A549 (cell line): ENCODE results near the gene KIFC3.

Source experiments
- CEBPB ChIP-seq, 2 experiments: fragments of >200 bp in 1 of 2; sonication (Bioruptor Twin) in 1 of 2; formaldehyde crosslinking in 1 of 2; IDR thresholded peaks; 2 replicates each; pipeline ENCODE4 v1.6.1; 2012 to 2016
- EP300 ChIP-seq, 2 experiments: fragments of >200 bp; sonication (Bioruptor Twin); formaldehyde crosslinking; IDR thresholded peaks; 2 replicates in 1 of 2; 3 replicates in 1 of 2; pipeline ENCODE4 v1.6.1; 2016 to 2017
- KDM1A ChIP-seq: fragments of 200-600 bp; sonication (generic); IDR thresholded peaks from 2 replicates; pipeline ENCODE4 v1.6.1; 2016; ENCODE audit warnings: low read depth, mild to moderate bottlenecking
- MAZ ChIP-seq: fragments of 150-350 bp; IDR thresholded peaks from 2 replicates; pipeline ENCODE4 v1.6.1; 2014; ENCODE audit warnings: antibody characterized with exemption, low read depth, low read length, borderline replicate concordance
- POLR2A ChIP-seq: IDR thresholded peaks from 2 replicates; pipeline ENCODE4 v1.6.1; 2012; ENCODE audit warnings: mild to moderate bottlenecking, low read length
- RAD21 ChIP-seq, 2 experiments: fragments of >200 bp in 1 of 2; sonication (Bioruptor Twin) in 1 of 2; formaldehyde crosslinking in 1 of 2; IDR thresholded peaks in 1 of 2; conservative IDR thresholded peaks in 1 of 2; 2 replicates in 1 of 2; 3 replicates in 1 of 2; pipeline ENCODE4 v1.6.1; 2012 to 2018; ENCODE audit warnings: inconsistent platforms in 1 of 2
- TF ChIP-seq, protein P1 (sequence below): fragments of >200 bp; sonication (Bioruptor Twin); formaldehyde crosslinking; IDR thresholded peaks from 3 replicates; pipeline ENCODE4 v1.5.1; 2016
- TF ChIP-seq, protein P2 (sequence below): fragments of 250-450 bp; sonication (Bioruptor Pico); IDR thresholded peaks from 2 replicates; pipeline ENCODE4 v1.5.0; 2021; ENCODE audit warnings: mild to moderate bottlenecking, moderate library complexity, borderline replicate concordance
- TF ChIP-seq, protein P3 (sequence below): IDR thresholded peaks from 2 replicates; pipeline ENCODE4 v1.6.1; 2012
- TF ChIP-seq, protein P4 (sequence below): fragments of 150-350 bp; IDR thresholded peaks from 2 replicates; pipeline ENCODE4 v1.6.1; 2014; ENCODE audit warnings: low read depth, mild to moderate bottlenecking, low read length

DNA sequence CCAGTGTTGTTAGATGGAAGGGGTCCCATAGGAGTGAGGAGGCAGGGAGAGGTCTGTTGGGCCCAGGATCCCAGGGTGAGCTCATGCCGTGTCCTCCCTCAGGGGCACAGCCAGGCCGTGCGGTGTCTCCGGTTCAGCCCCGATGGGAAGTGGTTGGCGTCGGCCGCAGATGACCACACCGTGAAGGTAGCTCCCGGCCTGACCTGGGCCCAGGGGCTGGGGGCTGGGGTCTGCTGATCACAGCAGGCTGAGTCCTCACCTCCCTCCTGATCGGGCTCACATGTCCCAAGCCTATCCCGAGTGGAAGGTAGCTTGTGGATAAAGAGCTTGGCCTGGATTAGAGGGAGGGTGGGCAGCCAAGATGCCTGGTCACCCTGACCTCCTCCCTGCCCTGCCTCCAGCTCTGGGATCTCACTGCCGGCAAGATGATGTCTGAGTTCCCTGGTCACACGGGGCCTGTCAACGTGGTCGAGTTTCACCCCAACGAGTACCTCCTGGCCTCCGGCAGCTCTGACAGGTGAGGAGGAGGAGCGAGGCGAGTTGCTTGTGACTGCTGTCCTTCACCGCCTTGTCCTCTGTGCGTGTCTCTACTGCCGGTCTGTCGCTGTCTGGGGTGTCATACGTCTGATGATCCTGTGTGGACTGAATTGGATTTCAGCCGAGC, 50.6 kb downstream of the KIFC3 start:
- TF ChIP-seq MAZ = no peak
- no peak for TF ChIP-seq POLR2A
- TF ChIP-seq, protein P1, sequence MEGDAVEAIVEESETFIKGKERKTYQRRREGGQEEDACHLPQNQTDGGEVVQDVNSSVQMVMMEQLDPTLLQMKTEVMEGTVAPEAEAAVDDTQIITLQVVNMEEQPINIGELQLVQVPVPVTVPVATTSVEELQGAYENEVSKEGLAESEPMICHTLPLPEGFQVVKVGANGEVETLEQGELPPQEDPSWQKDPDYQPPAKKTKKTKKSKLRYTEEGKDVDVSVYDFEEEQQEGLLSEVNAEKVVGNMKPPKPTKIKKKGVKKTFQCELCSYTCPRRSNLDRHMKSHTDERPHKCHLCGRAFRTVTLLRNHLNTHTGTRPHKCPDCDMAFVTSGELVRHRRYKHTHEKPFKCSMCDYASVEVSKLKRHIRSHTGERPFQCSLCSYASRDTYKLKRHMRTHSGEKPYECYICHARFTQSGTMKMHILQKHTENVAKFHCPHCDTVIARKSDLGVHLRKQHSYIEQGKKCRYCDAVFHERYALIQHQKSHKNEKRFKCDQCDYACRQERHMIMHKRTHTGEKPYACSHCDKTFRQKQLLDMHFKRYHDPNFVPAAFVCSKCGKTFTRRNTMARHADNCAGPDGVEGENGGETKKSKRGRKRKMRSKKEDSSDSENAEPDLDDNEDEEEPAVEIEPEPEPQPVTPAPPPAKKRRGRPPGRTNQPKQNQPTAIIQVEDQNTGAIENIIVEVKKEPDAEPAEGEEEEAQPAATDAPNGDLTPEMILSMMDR = no peak
- TF ChIP-seq, protein P2, sequence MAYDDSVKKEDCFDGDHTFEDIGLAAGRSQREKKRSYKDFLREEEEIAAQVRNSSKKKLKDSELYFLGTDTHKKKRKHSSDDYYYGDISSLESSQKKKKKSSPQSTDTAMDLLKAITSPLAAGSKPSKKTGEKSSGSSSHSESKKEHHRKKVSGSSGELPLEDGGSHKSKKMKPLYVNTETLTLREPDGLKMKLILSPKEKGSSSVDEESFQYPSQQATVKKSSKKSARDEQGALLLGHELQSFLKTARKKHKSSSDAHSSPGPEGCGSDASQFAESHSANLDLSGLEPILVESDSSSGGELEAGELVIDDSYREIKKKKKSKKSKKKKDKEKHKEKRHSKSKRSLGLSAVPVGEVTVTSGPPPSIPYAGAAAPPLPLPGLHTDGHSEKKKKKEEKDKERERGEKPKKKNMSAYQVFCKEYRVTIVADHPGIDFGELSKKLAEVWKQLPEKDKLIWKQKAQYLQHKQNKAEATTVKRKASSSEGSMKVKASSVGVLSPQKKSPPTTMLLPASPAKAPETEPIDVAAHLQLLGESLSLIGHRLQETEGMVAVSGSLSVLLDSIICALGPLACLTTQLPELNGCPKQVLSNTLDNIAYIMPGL (CRISPR knock-in tag) = no peak
- TF ChIP-seq RAD21 (conservative IDR thresholded peaks at IDR 0.05 in 1 of 2, IDR thresholded peaks at IDR 0.05 in 1 of 2) = no peak
- no peak for TF ChIP-seq CEBPB (IDR thresholded peaks at IDR 0.05)
- TF ChIP-seq, protein P3, sequence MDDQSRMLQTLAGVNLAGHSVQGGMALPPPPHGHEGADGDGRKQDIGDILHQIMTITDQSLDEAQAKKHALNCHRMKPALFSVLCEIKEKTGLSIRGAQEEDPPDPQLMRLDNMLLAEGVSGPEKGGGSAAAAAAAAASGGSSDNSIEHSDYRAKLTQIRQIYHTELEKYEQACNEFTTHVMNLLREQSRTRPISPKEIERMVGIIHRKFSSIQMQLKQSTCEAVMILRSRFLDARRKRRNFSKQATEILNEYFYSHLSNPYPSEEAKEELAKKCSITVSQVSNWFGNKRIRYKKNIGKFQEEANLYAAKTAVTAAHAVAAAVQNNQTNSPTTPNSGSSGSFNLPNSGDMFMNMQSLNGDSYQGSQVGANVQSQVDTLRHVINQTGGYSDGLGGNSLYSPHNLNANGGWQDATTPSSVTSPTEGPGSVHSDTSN = no peak
- TF ChIP-seq KDM1A = no peak
- TF ChIP-seq EP300 (IDR thresholded peaks at IDR 0.05) = no peak
- TF ChIP-seq, protein P4, sequence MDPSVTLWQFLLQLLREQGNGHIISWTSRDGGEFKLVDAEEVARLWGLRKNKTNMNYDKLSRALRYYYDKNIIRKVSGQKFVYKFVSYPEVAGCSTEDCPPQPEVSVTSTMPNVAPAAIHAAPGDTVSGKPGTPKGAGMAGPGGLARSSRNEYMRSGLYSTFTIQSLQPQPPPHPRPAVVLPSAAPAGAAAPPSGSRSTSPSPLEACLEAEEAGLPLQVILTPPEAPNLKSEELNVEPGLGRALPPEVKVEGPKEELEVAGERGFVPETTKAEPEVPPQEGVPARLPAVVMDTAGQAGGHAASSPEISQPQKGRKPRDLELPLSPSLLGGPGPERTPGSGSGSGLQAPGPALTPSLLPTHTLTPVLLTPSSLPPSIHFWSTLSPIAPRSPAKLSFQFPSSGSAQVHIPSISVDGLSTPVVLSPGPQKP = no peak
